ENCODE results near the gene KIAA1755. TPM values are rescaled to one million over a fixed set of nuclear protein-coding genes. Genes with fewer than 3 reads are reported as not detected.

The KIAA1755 gene
- total RNA-seq, 4 donors from 2014 or later = 12.0 to 36.3 (median 23.1) TPM

- no peak for DNase-seq (ENCODE audit: low spot score in 2 of 2)
- TF ChIP-seq POLR2A (IDR thresholded peaks at IDR 0.05) (no peak), EP300 (IDR thresholded peaks at IDR 0.05) (no peak), CTCF (IDR thresholded peaks at IDR 0.05) (no peak)
- no peak overlapping the region for H3K4me3 ChIP-seq
- peaks cover 0 to 49% (median 17%) of the 10 kb centered on the region in 4 donors for H3K4me1 ChIP-seq
- H3K27ac ChIP-seq = no peak overlapping the region
- H3K36me3 ChIP-seq = no peaks in the 10 kb centered on the region
- H3K9me3 ChIP-seq = no peaks in the 10 kb centered on the region
- WGBS, 2 donors = 97% methylated on average over 3 of the region's 3 CpGs
- H3K27me3 ChIP-seq = no peaks in the 10 kb centered on the region
Observed at GRCh38 chr20:38301309-38301708, 40.8 kb upstream of the KIAA1755 start.

GRCh38 chr20:38300438-38300837 lies 39.9 kb upstream of the KIAA1755 start:
- Histone ChIP-seq H3K9me3 (no peaks in the 10 kb centered on the region), H3K4me3 (no peak overlapping the region), H3K4me1 (peaks cover 0 to 53% (median 17%) of the 10 kb centered on the region in 4 donors), H3K27ac (peak overlapping the region in 2 of 4 donors; percentile 89 to 95), H3K36me3 (no peaks in the 10 kb centered on the region), H3K27me3 (no peaks in the 10 kb centered on the region)
- TF ChIP-seq CTCF (IDR thresholded peaks at IDR 0.05) (no peak), EP300 (IDR thresholded peaks at IDR 0.05) (no peak), POLR2A (IDR thresholded peaks at IDR 0.05) (no peak)
- no peak for DNase-seq (ENCODE audit: low spot score in 2 of 2)
- WGBS, 2 donors = 88 to 94% methylated on average over 4 of the region's 4 CpGs

- H3K36me3 ChIP-seq = no peaks in the 10 kb centered on the region
- TF ChIP-seq CTCF (IDR thresholded peaks at IDR 0.05) (no peak), EP300 (IDR thresholded peaks at IDR 0.05) (no peak), POLR2A (IDR thresholded peaks at IDR 0.05) (no peak)
- peak overlapping the region in 3 of 4 donors; percentile 70 to 95 (median 89) for H3K27ac ChIP-seq
- no peaks in the 10 kb centered on the region for H3K27me3 ChIP-seq
- no peak overlapping the region for H3K4me3 ChIP-seq
- no peak for DNase-seq (ENCODE audit: low spot score in 2 of 2)
- peaks cover 0 to 51% (median 17%) of the 10 kb centered on the region in 4 donors for H3K4me1 ChIP-seq
- no peaks in the 10 kb centered on the region for H3K9me3 ChIP-seq
- WGBS, 2 donors = 73 to 81% methylated on average over 6 of the region's 6 CpGs
Observed at GRCh38 chr20:38299963-38300362, 39.4 kb upstream of the KIAA1755 start.

GRCh38 chr20:38298768-38299288 lies 38.3 kb upstream of the KIAA1755 start:
- Histone ChIP-seq H3K36me3 (no peaks in the 10 kb centered on the region), H3K4me3 (no peak overlapping the region), H3K27ac (peak overlapping the region; percentile 26 to 95 (median 80)), H3K9me3 (no peaks in the 10 kb centered on the region), H3K27me3 (no peaks in the 10 kb centered on the region), H3K4me1 (peaks cover 0 to 44% (median 12%) of the 10 kb centered on the region in 4 donors)
- peak; percentile 72 to 75 for DNase-seq (ENCODE audit: low spot score in 2 of 2)
- WGBS, 2 donors = 0 to 8% methylated on average over 6 to 13 of the region's 13 CpGs
- TF ChIP-seq POLR2A (IDR thresholded peaks at IDR 0.05) = peak in 1 of 2 donors; percentile 14
- no peak for TF ChIP-seq CTCF (IDR thresholded peaks at IDR 0.05)
- TF ChIP-seq EP300 (IDR thresholded peaks at IDR 0.05) = peak; percentile 37 to 90

- Histone ChIP-seq H3K27ac (peak overlapping the region; percentile 26 to 95 (median 80)), H3K36me3 (no peaks in the 10 kb centered on the region), H3K9me3 (no peaks in the 10 kb centered on the region), H3K27me3 (no peaks in the 10 kb centered on the region), H3K4me3 (no peak overlapping the region), H3K4me1 (peaks cover 0 to 44% (median 11%) of the 10 kb centered on the region in 4 donors)
- WGBS, 2 donors = 94 to 95% methylated on average over 7 of the region's 7 CpGs
- DNase-seq (ENCODE audit: low spot score in 2 of 2) = no peak
- TF ChIP-seq POLR2A (IDR thresholded peaks at IDR 0.05) (no peak), EP300 (IDR thresholded peaks at IDR 0.05) (no peak), CTCF (IDR thresholded peaks at IDR 0.05) (no peak)
Observed at GRCh38 chr20:38297916-38298674, 37.6 kb upstream of the KIAA1755 start.

All from tibial nerve (tissue), 4 donors.